Activated T-cell treated with anti-CD3 and anti-CD28 coated beads for 1 hour (primary cell): Measurements from ENCODE around the gene MATCAP1.

Source experiments
- DNase-seq: peaks from one replicate; pipeline ENCODE4 v3.0.0-alpha.2; 2020; ENCODE audit warnings: low read depth

Gene MATCAP1

DNA sequence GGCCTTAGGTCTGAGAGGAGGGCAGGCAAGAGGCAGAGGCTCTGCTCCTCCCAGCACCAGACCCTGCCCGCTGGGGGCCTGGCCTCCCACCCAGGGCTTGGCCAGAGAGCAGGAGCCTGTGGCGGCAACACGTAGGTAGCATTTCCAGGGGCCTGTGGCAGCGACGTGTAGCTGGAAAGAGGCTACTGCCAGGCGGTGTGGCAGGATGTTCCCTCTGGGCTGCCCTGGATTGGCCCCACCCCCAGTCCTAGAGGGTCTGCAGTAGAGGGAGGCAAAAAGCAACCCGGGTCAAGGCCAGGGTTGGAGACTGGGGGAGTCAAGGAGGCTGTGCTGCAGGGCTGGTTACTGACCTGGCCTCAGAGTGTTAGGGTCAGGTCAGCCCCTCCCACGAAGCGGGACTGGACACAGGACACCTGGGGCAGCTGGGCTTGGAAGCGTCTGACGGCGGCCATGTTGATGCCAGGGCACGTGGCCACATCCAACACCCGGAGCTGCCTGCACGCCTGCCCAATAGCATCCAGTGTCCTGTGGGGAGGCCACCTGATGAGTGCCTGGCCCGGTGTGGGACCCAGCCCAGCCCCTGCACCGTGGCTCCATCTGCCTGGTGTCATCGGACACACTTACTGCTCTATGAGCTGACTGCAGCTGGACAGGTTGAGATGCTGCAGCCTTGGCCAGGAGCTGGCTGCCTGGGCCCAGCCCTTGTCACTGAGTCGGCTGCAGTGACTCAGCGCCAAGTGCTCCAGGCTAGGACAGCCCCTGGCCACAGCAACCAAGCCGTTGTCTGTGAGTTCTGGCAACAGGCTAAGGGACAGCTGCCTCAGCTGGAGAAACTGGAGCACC lies 23.7 kb upstream of the MATCAP1 start:
- DNase-seq, result no peak

GRCh38 chr16:67206838-67207248 lies 23.1 kb upstream of the MATCAP1 start:
- no peak for DNase-seq

DNA sequence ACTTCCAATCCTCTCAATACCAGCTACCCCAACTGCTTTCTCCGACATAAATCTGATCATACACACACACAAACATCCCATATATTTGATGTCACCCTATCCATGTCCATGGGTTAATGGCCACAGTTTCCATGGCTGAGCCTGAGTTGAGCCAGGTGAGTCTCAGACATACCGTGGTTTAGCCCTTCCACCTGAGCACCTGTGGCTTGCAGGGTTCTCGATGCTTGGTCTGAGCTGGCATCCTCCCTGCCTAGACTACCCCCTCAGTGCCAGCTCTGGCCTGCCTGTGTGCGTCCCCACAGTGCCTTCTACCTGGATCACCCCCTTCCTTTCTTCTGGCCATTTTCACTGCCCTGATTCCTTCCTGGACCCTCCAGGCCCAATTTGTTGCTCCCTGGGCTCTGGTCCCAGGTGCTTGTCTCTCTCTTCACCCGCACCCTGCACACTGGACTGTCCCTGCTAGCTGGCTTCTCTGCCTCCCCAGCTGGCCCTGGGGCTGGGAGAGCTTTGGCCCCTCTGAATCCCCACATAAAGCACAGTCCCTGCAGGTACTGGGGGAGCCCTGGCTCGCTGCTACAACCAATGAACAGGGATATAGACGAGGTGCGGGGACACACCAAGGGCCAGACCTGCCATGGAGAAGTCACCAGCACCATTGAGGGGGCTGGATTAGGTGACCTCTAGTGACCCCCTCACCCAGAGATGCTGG lies 22.5 kb upstream of the MATCAP1 start:
- DNase-seq, result no peak

DNA sequence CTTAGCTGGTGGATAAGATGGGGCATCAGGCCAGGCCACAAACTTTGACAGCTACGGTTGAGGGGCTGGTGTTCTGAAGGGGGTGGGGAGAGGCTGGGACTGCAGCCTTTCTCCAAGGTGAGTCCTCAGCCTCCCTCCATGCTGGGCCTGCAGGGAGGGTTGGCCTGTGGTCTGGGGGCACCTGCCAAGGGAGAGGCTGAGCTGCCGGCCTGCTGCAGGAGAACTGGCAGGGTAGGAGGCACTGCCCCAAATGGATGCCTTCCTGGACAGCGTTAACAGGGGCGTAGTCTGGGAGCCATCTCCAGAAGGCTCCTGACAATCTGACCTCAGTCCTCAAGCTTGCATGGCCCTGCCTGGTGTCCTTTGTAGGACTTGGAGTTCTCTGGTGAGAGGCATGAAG lies 20.3 kb upstream of the MATCAP1 start:
- no peak for DNase-seq

DNA sequence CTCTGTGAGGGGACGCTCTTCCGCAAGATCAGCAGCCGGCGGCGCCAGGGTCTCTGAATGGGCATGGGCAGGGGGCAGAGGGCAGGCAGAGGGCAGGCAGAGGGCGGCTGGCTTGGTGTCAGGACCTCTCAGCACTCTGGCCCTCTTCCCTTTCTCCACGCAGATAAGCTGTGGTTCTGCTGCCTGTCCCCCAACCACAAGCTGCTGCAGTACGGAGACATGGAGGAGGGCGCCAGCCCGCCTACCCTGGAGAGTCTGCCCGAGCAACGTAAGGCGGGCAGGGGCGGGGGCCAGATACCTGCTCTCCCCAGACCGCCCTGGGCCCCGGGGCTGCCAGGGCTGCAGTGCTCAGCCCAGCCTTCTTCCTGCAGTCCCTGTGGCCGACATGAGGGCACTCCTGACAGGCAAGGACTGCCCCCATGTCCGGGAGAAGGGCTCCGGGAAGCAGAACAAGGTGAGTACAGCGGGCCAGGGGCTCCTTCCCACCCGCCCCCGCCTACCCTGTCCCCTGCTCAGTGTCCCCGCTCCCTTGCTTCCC lies 19.3 kb upstream of the MATCAP1 start:
- no peak for DNase-seq

DNA sequence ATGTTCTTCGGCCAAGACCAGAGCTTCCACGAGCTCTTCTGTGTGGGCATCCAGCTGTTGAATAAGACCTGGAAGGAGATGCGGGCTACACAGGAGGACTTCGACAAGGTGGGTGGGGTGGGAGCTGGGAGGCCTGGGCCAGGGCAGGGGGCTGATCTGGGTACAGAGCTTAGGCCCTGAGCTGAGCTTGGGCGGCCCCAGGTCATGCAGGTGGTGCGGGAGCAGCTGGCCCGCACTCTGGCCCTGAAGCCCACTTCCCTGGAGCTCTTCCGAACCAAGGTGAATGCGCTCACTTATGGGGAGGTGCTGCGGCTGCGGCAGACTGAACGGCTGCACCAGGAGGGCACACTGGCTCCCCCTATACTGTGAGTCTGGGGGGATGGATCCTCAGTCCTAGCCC lies 18.7 kb upstream of the MATCAP1 start:
- DNase-seq, result no peak

- DNase-seq, result no peak
Measured at GRCh38 chr16:67201411-67202345, 17.9 kb upstream of the MATCAP1 start.

DNA sequence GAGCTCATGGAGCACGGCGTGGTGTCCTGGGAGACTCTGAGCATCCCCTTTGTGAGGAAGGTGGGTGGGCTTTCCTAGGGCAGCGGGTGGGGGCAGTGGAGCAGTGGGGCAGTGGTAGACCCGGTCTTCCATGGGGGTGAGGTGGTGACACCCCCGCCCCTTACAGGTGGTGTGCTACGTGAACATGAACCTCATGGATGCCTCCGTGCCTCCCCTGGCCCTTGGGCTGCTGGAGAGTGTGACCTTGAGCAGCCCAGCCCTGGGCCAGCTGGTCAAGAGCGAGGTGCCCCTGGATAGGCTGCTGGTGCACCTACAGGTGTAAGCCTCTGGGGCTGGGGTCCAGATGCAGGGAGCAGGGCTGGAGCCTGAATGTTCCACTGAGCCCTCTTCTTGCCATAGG lies 16.7 kb upstream of the MATCAP1 start:
- no peak for DNase-seq

DNA sequence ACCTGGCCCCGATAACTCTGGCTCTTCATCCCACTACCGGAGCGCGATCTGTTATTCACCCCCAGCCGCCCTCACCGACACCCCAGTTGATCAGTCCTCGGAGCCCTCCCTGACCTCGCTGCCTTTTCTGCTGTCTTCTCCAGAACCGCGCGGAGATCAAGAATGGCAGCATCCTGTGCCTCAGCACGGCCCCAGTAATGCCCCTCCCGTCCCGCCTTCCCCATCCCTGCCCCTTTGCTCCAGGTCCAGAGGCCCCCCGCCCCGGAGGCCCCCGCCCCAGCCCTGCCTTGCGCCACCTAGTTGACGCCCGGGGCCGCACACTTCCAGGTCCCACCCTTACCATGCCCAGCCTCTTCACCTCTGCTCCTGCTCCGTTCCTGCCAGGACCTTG lies 16.0 kb upstream of the MATCAP1 start:
- no peak for DNase-seq

DNA sequence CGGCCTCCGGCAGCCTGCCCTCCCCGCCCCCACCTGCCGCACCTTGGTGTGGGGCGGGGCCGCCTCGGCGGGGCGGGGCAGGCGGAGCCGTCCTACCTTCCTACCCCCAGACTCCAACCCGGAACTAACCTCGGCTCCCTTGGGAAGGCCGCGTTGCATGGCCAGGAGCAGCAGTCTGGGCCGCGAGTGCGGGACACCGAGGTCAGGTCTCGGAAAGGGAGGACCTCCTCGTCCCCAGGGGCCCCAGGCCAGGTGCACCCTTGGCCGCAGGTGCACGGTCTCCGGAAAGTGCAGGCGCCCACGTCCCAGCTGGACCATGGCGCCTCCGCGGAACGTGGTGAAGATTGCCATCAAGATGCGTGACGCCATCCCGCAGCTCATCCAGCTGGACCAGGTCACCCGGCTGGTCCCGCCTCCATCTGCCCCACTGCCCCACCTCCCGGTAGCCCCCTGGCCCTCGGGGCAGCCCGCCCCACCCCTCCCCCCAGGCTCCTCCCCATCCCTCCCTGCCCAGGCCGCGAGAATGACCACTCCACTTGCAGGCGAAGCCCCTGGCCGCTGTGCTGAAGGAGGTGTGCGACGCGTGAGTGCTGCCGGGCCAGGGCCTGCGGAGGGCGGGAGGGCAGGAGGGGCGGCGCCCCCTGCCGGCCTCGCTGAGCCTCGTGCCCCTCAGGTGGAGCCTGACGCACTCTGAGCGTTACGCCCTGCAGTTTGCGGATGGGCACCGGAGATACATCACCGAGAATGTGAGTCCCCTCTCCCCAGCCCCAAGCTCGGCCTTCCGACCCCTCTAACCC lies 15.4 kb upstream of the MATCAP1 start, which contains the start of gene ELMO3:
Gene ELMO3 (plus strand): TSS at position 121 of the 797 bp plus-strand sequence. CDS start 196 bp downstream, at position 317.
- no peak for DNase-seq

DNA sequence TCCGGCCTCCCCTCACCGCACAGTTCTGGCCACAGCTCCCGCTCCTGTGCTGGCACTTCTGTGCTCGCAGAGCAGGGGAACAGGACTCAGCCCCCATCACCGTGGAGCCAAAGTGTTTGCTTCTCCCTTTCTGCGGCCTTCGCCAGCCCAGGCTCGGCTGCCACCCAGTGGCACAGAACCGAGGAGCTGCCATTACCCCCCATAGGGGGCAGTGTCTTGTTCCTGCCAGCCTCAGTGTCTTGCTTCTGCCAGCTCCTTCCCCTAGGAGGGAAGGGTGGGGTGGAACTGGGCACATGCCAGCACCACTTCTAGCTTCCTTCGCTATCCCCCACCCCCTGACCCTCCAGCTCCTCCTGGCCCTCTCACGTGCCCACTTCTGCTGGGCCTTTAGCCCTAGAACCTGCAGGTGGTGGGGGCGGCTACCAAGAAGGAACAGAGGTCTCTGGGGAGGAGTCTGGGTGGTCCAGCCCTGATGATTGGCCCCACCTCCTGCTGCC lies 14.5 kb upstream of the MATCAP1 start:
- no peak for DNase-seq

DNA sequence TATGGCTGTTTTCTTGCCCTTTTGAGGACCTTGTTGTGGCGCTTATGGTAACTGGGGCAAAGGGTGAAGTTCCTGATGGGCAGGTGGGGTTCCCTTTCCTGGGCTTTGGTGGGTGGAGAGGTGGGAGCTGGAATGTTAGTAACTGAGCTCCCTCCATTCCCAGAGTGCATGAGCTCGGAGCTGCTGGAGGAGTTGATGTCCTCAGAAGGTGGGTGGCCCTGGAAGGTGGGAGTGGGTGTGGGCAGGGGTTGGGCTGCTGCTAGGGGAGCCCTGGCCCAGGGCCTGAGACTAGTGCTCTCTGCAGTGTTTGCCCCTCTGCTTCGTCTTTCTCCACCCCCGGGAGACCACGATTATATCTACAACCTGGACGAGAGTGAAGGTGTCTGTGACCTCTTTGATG lies 13.9 kb upstream of the MATCAP1 start:
- DNase-seq, result no peak

DNA sequence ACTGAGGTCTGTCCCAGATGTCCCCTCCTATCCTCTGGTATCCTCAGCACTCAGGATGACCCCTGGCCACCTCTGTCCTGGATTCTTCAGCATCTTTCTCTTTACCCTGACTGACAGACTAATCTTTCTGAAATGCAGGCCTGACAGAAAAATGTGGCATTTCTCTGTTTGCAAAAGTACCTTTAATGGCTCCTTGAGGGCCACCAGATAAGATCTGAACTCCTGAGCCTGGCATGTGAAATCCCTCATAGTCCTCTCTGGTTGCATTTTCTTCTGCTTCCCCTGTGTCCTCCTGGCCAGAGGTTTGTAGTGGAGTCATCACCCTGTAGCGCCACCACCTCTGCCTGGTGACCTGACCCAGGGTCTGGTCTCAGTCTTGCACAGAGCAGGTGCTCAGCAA lies 13.1 kb upstream of the MATCAP1 start:
- no peak for DNase-seq

- no peak for DNase-seq
Measured at GRCh38 chr16:67195676-67196075, 11.9 kb upstream of the MATCAP1 start.

- DNase-seq, result no peak
Measured at GRCh38 chr16:67194260-67194659, 10.5 kb upstream of the MATCAP1 start.

- no peak for DNase-seq
Measured at GRCh38 chr16:67193536-67193935, 9.8 kb upstream of the MATCAP1 start.

- no peak for DNase-seq
Measured at GRCh38 chr16:67192781-67193361, 9.1 kb upstream of the MATCAP1 start.

GRCh38 chr16:67191995-67192681 lies 8.4 kb upstream of the MATCAP1 start, which contains the start of gene E2F4:
Gene E2F4 (plus strand): TSS chr16:67192155. CDS start chr16:67192228, 73 bp downstream.
- DNase-seq, result peak; percentile 74

DNA sequence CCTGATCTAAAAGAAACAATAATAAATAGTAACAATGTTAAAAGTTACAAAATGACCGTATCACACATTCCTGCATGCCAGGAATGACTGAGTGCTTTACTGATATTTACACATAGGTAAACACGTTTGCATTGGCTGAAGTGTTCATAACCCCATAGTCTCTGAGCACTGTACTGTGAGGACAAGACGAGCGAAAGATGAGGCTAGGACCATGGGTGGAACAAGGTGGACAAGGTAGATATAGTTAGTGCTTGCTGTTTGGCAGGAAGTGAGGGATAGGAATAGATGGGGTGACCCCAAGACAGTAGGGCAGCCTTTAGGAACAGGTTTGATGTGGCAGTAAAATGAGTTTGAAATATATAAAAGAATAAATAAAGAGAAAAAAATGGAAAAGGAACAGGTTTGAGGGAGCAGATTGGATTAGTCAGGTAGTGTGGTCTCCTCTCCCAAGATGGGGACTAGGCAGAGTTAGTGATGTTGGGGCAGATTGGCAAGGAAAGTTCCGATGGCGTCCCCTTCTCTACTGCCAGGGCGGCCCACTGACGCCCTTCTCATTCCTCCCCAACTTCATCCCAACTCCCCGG lies 7.7 kb upstream of the MATCAP1 start:
- no peak for DNase-seq
